ENCODE results near the gene KCTD17. TPM values are rescaled to one million over a fixed set of nuclear protein-coding genes. Genes with fewer than 3 reads are reported as not detected.
A peak's percentile ranks its signal among the peaks of the same experiment; 100 is the strongest.

The KCTD17 gene
- total and polyA plus RNA-seq, 3 experiments from 2014 or later = 12.9 to 44.8 (median 40.8) TPM

- Histone ChIP-seq H3K27ac (ENCODE audit: low read depth, low read length) (no peak overlapping the region), H3K36me3 (ENCODE audit: insufficient read depth, low read length) (no peaks in the 10 kb centered on the region), H3K4me3 (ENCODE audit: low read length) (no peak overlapping the region), H3K27me3 (ENCODE audit: insufficient read depth, low read length, poor library complexity, severe bottlenecking) (no peaks in the 10 kb centered on the region), H3K4me1 (ENCODE audit: insufficient read depth, low read length) (peaks cover 6% of the 10 kb centered on the region), H3K9me3 (ENCODE audit: low read length) (no peaks in the 10 kb centered on the region)
- peak overlapping the region in 1 of 7 donors; percentile 76 for H3K4me3 Mint-ChIP-seq
- peaks cover 13 to 18% (median 14%) of the 10 kb centered on the region in 3 donors for H3K4me1 Mint-ChIP-seq
- DNase-seq = no peak
- CTCF ChIA-PET = interaction anchor here (0.7 to 2.5 kb wide), 6 partner anchors 11 to 247 kb away, joined by 3 to 9 read pairs (median 4); partner anchors contain the start of gene IFT27
- no peaks in the 10 kb centered on the region for H3K9me3 Mint-ChIP-seq
- H3K27ac Mint-ChIP-seq = no peak overlapping the region
- peaks cover 0 to 1% (median 0%) of the 10 kb centered on the region in 3 donors for H3K36me3 Mint-ChIP-seq
- POLR2A ChIA-PET = no interaction called here
- peaks cover 0 to 1% of the 10 kb centered on the region in 2 donors for H3K27me3 Mint-ChIP-seq
These were observed 28.8 kb upstream of the KCTD17 start for GRCh38 chr22:37022483-37023337.

GRCh38 chr22:37023743-37024338, 27.7 kb upstream of the KCTD17 start:
- H3K9me3 Mint-ChIP-seq = no peaks in the 10 kb centered on the region
- peak overlapping the region in 1 of 7 donors; percentile 16 for H3K4me3 Mint-ChIP-seq
- peaks cover 12 to 18% (median 14%) of the 10 kb centered on the region in 3 donors for H3K4me1 Mint-ChIP-seq
- Histone ChIP-seq H3K36me3 (ENCODE audit: insufficient read depth, low read length) (no peaks in the 10 kb centered on the region), H3K4me1 (ENCODE audit: insufficient read depth, low read length) (peaks cover 6% of the 10 kb centered on the region), H3K27me3 (ENCODE audit: insufficient read depth, low read length, poor library complexity, severe bottlenecking) (no peaks in the 10 kb centered on the region), H3K4me3 (ENCODE audit: low read length) (no peak overlapping the region), H3K9me3 (ENCODE audit: low read length) (no peaks in the 10 kb centered on the region), H3K27ac (ENCODE audit: low read depth, low read length) (no peak overlapping the region)
- POLR2A ChIA-PET = no interaction called here
- CTCF ChIA-PET = no interaction called here
- peaks cover 0 to 3% (median 0%) of the 10 kb centered on the region in 3 donors for H3K36me3 Mint-ChIP-seq
- no peak overlapping the region for H3K27ac Mint-ChIP-seq
- peaks cover 0 to 1% of the 10 kb centered on the region in 2 donors for H3K27me3 Mint-ChIP-seq
- no peak for DNase-seq

- peak overlapping the region in 1 of 8 donors; percentile 70 for H3K27ac Mint-ChIP-seq
These were observed 27.0 kb upstream of the KCTD17 start for GRCh38 chr22:37024339-37025157.

GRCh38 chr22:37025500-37026070, 26.0 kb upstream of the KCTD17 start:
- Histone ChIP-seq H3K9me3 (ENCODE audit: low read length) (no peaks in the 10 kb centered on the region), H3K4me1 (ENCODE audit: insufficient read depth, low read length) (no peaks in the 10 kb centered on the region), H3K36me3 (ENCODE audit: insufficient read depth, low read length) (no peaks in the 10 kb centered on the region), H3K27ac (ENCODE audit: low read depth, low read length) (no peak overlapping the region), H3K27me3 (ENCODE audit: insufficient read depth, low read length, poor library complexity, severe bottlenecking) (no peaks in the 10 kb centered on the region), H3K4me3 (ENCODE audit: low read length) (no peak overlapping the region)
- peaks cover 0 to 1% of the 10 kb centered on the region in 2 donors for H3K27me3 Mint-ChIP-seq
- POLR2A ChIA-PET = no interaction called here
- H3K27ac Mint-ChIP-seq = no peak overlapping the region
- no peak overlapping the region for H3K4me3 Mint-ChIP-seq
- H3K4me1 Mint-ChIP-seq = peaks cover 4 to 9% (median 6%) of the 10 kb centered on the region in 3 donors
- peaks cover 0 to 3% (median 0%) of the 10 kb centered on the region in 3 donors for H3K36me3 Mint-ChIP-seq
- CTCF ChIA-PET = interaction anchor here (1.7 kb wide), 1 partner anchor 105 kb away, joined by 3 read pairs; no protein-coding TSS in a partner anchor
- DNase-seq = no peak
- no peaks in the 10 kb centered on the region for H3K9me3 Mint-ChIP-seq

More at GRCh38 chr22:37024339-37025157, 27.0 kb upstream of the KCTD17 start:
- no peak for DNase-seq
- H3K4me3 Mint-ChIP-seq = no peak overlapping the region
- no peak overlapping the region for H3K4me3 ChIP-seq (ENCODE audit: low read length)
- H3K27me3 ChIP-seq (ENCODE audit: insufficient read depth, low read length, poor library complexity, severe bottlenecking) = no peaks in the 10 kb centered on the region
- peaks cover 0 to 3% (median 0%) of the 10 kb centered on the region in 3 donors for H3K36me3 Mint-ChIP-seq
- ChIA-PET CTCF (no interaction called here), POLR2A (no interaction called here)
- no peaks in the 10 kb centered on the region for H3K9me3 ChIP-seq (ENCODE audit: low read length)
- H3K4me1 Mint-ChIP-seq = peaks cover 12 to 18% (median 14%) of the 10 kb centered on the region in 3 donors
- H3K4me1 ChIP-seq (ENCODE audit: insufficient read depth, low read length) = peaks cover 6% of the 10 kb centered on the region
- no peak overlapping the region for H3K27ac ChIP-seq (ENCODE audit: low read depth, low read length)
- peaks cover 0 to 1% of the 10 kb centered on the region in 2 donors for H3K27me3 Mint-ChIP-seq
- no peaks in the 10 kb centered on the region for H3K9me3 Mint-ChIP-seq
- no peaks in the 10 kb centered on the region for H3K36me3 ChIP-seq (ENCODE audit: insufficient read depth, low read length)

GRCh38 chr22:37026325-37026724, 25.2 kb upstream of the KCTD17 start:
- Mint-ChIP-seq H3K27ac (peak overlapping the region in 1 of 8 donors; percentile 54), H3K9me3 (no peaks in the 10 kb centered on the region), H3K4me1 (peaks cover 4 to 8% (median 6%) of the 10 kb centered on the region in 3 donors), H3K36me3 (peaks cover 0 to 3% (median 0%) of the 10 kb centered on the region in 3 donors), H3K27me3 (peaks cover 0 to 1% of the 10 kb centered on the region in 2 donors), H3K4me3 (no peak overlapping the region)
- no peaks in the 10 kb centered on the region for H3K4me1 ChIP-seq (ENCODE audit: insufficient read depth, low read length)
- no peak overlapping the region for H3K27ac ChIP-seq (ENCODE audit: low read depth, low read length)
- CTCF ChIA-PET = interaction anchor here (1.7 kb wide), 1 partner anchor 105 kb away, joined by 3 read pairs; no protein-coding TSS in a partner anchor
- H3K9me3 ChIP-seq (ENCODE audit: low read length) = no peaks in the 10 kb centered on the region
- DNase-seq = no peak
- no peaks in the 10 kb centered on the region for H3K27me3 ChIP-seq (ENCODE audit: insufficient read depth, low read length, poor library complexity, severe bottlenecking)
- H3K36me3 ChIP-seq (ENCODE audit: insufficient read depth, low read length) = no peaks in the 10 kb centered on the region
- POLR2A ChIA-PET = no interaction called here
- no peak overlapping the region for H3K4me3 ChIP-seq (ENCODE audit: low read length)

- no peaks in the 10 kb centered on the region for H3K36me3 ChIP-seq (ENCODE audit: insufficient read depth, low read length)
- DNase-seq = no peak
- ChIA-PET CTCF (no interaction called here), POLR2A (no interaction called here)
- H3K27me3 ChIP-seq (ENCODE audit: insufficient read depth, low read length, poor library complexity, severe bottlenecking) = no peaks in the 10 kb centered on the region
- Mint-ChIP-seq H3K27me3 (no peaks in the 10 kb centered on the region), H3K27ac (no peak overlapping the region), H3K4me3 (no peak overlapping the region), H3K36me3 (peaks cover 0 to 3% (median 0%) of the 10 kb centered on the region in 3 donors), H3K9me3 (no peaks in the 10 kb centered on the region), H3K4me1 (no peaks in the 10 kb centered on the region)
- H3K4me1 ChIP-seq (ENCODE audit: insufficient read depth, low read length) = no peaks in the 10 kb centered on the region
- no peak overlapping the region for H3K27ac ChIP-seq (ENCODE audit: low read depth, low read length)
- H3K9me3 ChIP-seq (ENCODE audit: low read length) = no peaks in the 10 kb centered on the region
- no peak overlapping the region for H3K4me3 ChIP-seq (ENCODE audit: low read length)
These were observed 24.0 kb upstream of the KCTD17 start for GRCh38 chr22:37027556-37027955.

GRCh38 chr22:37028692-37029674, 22.6 kb upstream of the KCTD17 start:
- Mint-ChIP-seq H3K27ac (peak overlapping the region in 1 of 8 donors; percentile 9), H3K9me3 (no peaks in the 10 kb centered on the region), H3K4me3 (no peak overlapping the region), H3K36me3 (peaks cover 0 to 3% (median 0%) of the 10 kb centered on the region in 3 donors), H3K27me3 (no peaks in the 10 kb centered on the region), H3K4me1 (no peaks in the 10 kb centered on the region)
- ChIA-PET CTCF (interaction anchor here (1.0 kb wide), 1 partner anchor 11 kb away, joined by 4 read pairs; no protein-coding TSS in a partner anchor), POLR2A (no interaction called here)
- Histone ChIP-seq H3K27me3 (ENCODE audit: insufficient read depth, low read length, poor library complexity, severe bottlenecking) (no peaks in the 10 kb centered on the region), H3K27ac (ENCODE audit: low read depth, low read length) (no peak overlapping the region), H3K4me1 (ENCODE audit: insufficient read depth, low read length) (no peaks in the 10 kb centered on the region), H3K4me3 (ENCODE audit: low read length) (no peak overlapping the region), H3K36me3 (ENCODE audit: insufficient read depth, low read length) (no peaks in the 10 kb centered on the region), H3K9me3 (ENCODE audit: low read length) (no peaks in the 10 kb centered on the region)
- DNase-seq = no peak

Measured in CD8-positive, alpha-beta memory T cell (primary cell).